ENCODE measurements around the gene DNAH12.
"Not testable (repeated sequence)": the region's sequence is repeated elsewhere in the genome, so short reads cannot be mapped to it uniquely, and the experiment has no call there.

Gene DNAH12

GRCh38 chr3:57446318-57446841 is 97.8 kb downstream of the DNAH12 start:
- WGBS, 2 donors (ENCODE audit: extremely low coverage in 2 of 2, insufficient read length in 2 of 2, insufficient replicate concordance in 1 of 2): no CpG with 5 or more reads among the region's 1 CpG
- DNase-seq (ENCODE audit: low spot score): no peak

GRCh38 chr3:57444469-57444868 is 99.7 kb downstream of the DNAH12 start:
- Histone ChIP-seq H2BK120ac (ENCODE audit: low read depth, low read length) (no peak overlapping the region), H3K14ac (ENCODE audit: low read length) (no peak overlapping the region), H3K27me3 (ENCODE audit: control insufficient read depth in 3 of 3, insufficient read depth in 3 of 3, low read depth in 1 of 3, low read length in 3 of 3) (no peaks in the 10 kb centered on the region), H3K79me1 (ENCODE audit: low read depth, low read length) (no peaks in the 10 kb centered on the region), H3K4me1 (ENCODE audit: control insufficient read depth in 2 of 2, insufficient read depth in 1 of 2, low read depth in 1 of 2, low read length in 2 of 2) (no peaks in the 10 kb centered on the region), H2BK5ac (ENCODE audit: low read length) (no peak overlapping the region), H3K9me3 (replicated peaks in 1 of 2; ENCODE audit: control insufficient read depth in 2 of 2, insufficient read depth in 1 of 2, low read depth in 1 of 2, low read length in 2 of 2) (no peaks in the 10 kb centered on the region), H2BK12ac (ENCODE audit: low read length) (no peak overlapping the region), H3K18ac (ENCODE audit: low read length) (no peak overlapping the region), H2AK5ac (ENCODE audit: low read depth, low read length) (no peak overlapping the region), H3K23ac (ENCODE audit: low read depth, low read length, poor library complexity) (no peak overlapping the region), H2AFZ (ENCODE audit: low read length) (no peak overlapping the region), H3K4ac (ENCODE audit: low read length) (no peak overlapping the region), H3K4me3 (ENCODE audit: low read length in 2 of 2) (no peak overlapping the region), H3K36me3 (replicated peaks in 1 of 2; ENCODE audit: control insufficient read depth in 2 of 2, insufficient read depth in 2 of 2, low read length in 2 of 2) (no peaks in the 10 kb centered on the region), H4K91ac (ENCODE audit: low read depth, low read length, poor library complexity) (no peak overlapping the region), H4K8ac (ENCODE audit: low read depth, low read length) (no peak overlapping the region), H3K9ac (ENCODE audit: low read depth, low read length, poor library complexity) (no peak overlapping the region), H3K27ac (replicated peaks; ENCODE audit: low read length) (no peak overlapping the region), H3K4me2 (ENCODE audit: insufficient read depth, low read length, poor library complexity, severe bottlenecking) (no peak overlapping the region), H2BK15ac (ENCODE audit: low read length) (no peak overlapping the region)
- DNase-seq (ENCODE audit: low spot score): no peak
- WGBS, 2 donors (ENCODE audit: extremely low coverage in 2 of 2, insufficient read length in 2 of 2, insufficient replicate concordance in 1 of 2): no CpG with 5 or more reads among the region's 5 CpGs

More at GRCh38 chr3:57446318-57446841, 97.8 kb downstream of the DNAH12 start:
- Histone ChIP-seq H3K36me3 (replicated peaks in 1 of 2; ENCODE audit: control insufficient read depth in 2 of 2, insufficient read depth in 2 of 2, low read length in 2 of 2) (no peaks in the 10 kb centered on the region), H3K4ac (ENCODE audit: low read length) (no peak overlapping the region), H3K4me3 (ENCODE audit: low read length in 2 of 2) (no peak overlapping the region), H3K79me1 (ENCODE audit: low read depth, low read length) (no peaks in the 10 kb centered on the region), H3K23ac (ENCODE audit: low read depth, low read length, poor library complexity) (no peak overlapping the region), H2AK5ac (ENCODE audit: low read depth, low read length) (no peak overlapping the region), H3K9ac (ENCODE audit: low read depth, low read length, poor library complexity) (no peak overlapping the region), H3K4me2 (ENCODE audit: insufficient read depth, low read length, poor library complexity, severe bottlenecking) (no peak overlapping the region), H4K91ac (ENCODE audit: low read depth, low read length, poor library complexity) (no peak overlapping the region), H2BK5ac (ENCODE audit: low read length) (no peak overlapping the region), H4K8ac (ENCODE audit: low read depth, low read length) (no peak overlapping the region), H3K9me3 (replicated peaks in 1 of 2; ENCODE audit: control insufficient read depth in 2 of 2, insufficient read depth in 1 of 2, low read depth in 1 of 2, low read length in 2 of 2) (no peaks in the 10 kb centered on the region), H2BK15ac (ENCODE audit: low read length) (no peak overlapping the region), H3K27ac (replicated peaks; ENCODE audit: low read length) (no peak overlapping the region), H3K18ac (ENCODE audit: low read length) (no peak overlapping the region), H3K14ac (ENCODE audit: low read length) (no peak overlapping the region), H3K4me1 (ENCODE audit: control insufficient read depth in 2 of 2, insufficient read depth in 1 of 2, low read depth in 1 of 2, low read length in 2 of 2) (peaks cover 0 to 4% of the 10 kb centered on the region in 2 donors), H2AFZ (ENCODE audit: low read length) (no peak overlapping the region), H3K27me3 (ENCODE audit: control insufficient read depth in 3 of 3, insufficient read depth in 3 of 3, low read depth in 1 of 3, low read length in 3 of 3) (no peaks in the 10 kb centered on the region), H2BK12ac (ENCODE audit: low read length) (no peak overlapping the region), H2BK120ac (ENCODE audit: low read depth, low read length) (no peak overlapping the region)

GRCh38 chr3:57440144-57440543 is 104.0 kb downstream of the DNAH12 start:
- H2BK15ac ChIP-seq (ENCODE audit: low read length); H2BK5ac ChIP-seq (ENCODE audit: low read length); H2BK120ac ChIP-seq (ENCODE audit: low read depth, low read length); H2AK5ac ChIP-seq (ENCODE audit: low read depth, low read length); H3K4me1 ChIP-seq (ENCODE audit: control insufficient read depth in 2 of 2, insufficient read depth in 1 of 2, low read depth in 1 of 2, low read length in 2 of 2); DNase-seq (ENCODE audit: low spot score); H3K27me3 ChIP-seq (ENCODE audit: control insufficient read depth in 3 of 3, insufficient read depth in 3 of 3, low read depth in 1 of 3, low read length in 3 of 3); H3K27ac ChIP-seq (replicated peaks; ENCODE audit: low read length); H3K9ac ChIP-seq (ENCODE audit: low read depth, low read length, poor library complexity); H4K8ac ChIP-seq (ENCODE audit: low read depth, low read length); H3K79me1 ChIP-seq (ENCODE audit: low read depth, low read length); H3K4me2 ChIP-seq (ENCODE audit: insufficient read depth, low read length, poor library complexity, severe bottlenecking); H3K23ac ChIP-seq (ENCODE audit: low read depth, low read length, poor library complexity); H2AFZ ChIP-seq (ENCODE audit: low read length); H3K18ac ChIP-seq (ENCODE audit: low read length); H3K4ac ChIP-seq (ENCODE audit: low read length); H3K4me3 ChIP-seq (ENCODE audit: low read length in 2 of 2); H3K14ac ChIP-seq (ENCODE audit: low read length); H2BK12ac ChIP-seq (ENCODE audit: low read length); H3K9me3 ChIP-seq (replicated peaks in 1 of 2; ENCODE audit: control insufficient read depth in 2 of 2, insufficient read depth in 1 of 2, low read depth in 1 of 2, low read length in 2 of 2); H3K36me3 ChIP-seq (replicated peaks in 1 of 2; ENCODE audit: control insufficient read depth in 2 of 2, insufficient read depth in 2 of 2, low read length in 2 of 2); H4K91ac ChIP-seq (ENCODE audit: low read depth, low read length, poor library complexity): not testable (repeated sequence)

DNA sequence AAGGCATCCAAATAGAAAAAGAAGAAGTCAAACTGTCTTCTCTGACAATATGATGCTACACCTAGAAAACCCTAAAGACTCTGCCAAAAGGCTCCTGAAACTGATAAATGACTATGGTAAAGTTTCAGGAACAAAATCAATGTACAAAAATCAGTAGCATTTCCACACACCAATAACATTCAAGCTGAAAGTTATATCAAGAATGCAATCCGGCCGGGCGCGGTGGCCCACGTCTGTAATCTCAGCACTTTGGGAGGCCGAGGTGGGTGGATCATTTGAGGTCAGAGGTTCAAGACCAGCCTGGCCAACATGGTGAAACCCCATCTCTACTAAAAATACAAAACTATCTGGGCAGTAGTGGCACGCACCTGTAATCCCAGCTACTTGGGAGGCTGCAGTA is 105.7 kb downstream of the DNAH12 start:
- H3K4me3 ChIP-seq (ENCODE audit: low read length in 2 of 2); H4K91ac ChIP-seq (ENCODE audit: low read depth, low read length, poor library complexity); H3K4me1 ChIP-seq (ENCODE audit: control insufficient read depth in 2 of 2, insufficient read depth in 1 of 2, low read depth in 1 of 2, low read length in 2 of 2); H2BK5ac ChIP-seq (ENCODE audit: low read length); H2BK120ac ChIP-seq (ENCODE audit: low read depth, low read length); H3K36me3 ChIP-seq (replicated peaks in 1 of 2; ENCODE audit: control insufficient read depth in 2 of 2, insufficient read depth in 2 of 2, low read length in 2 of 2); H2BK15ac ChIP-seq (ENCODE audit: low read length); H2AFZ ChIP-seq (ENCODE audit: low read length); DNase-seq (ENCODE audit: low spot score); H3K79me1 ChIP-seq (ENCODE audit: low read depth, low read length); H3K9me3 ChIP-seq (replicated peaks in 1 of 2; ENCODE audit: control insufficient read depth in 2 of 2, insufficient read depth in 1 of 2, low read depth in 1 of 2, low read length in 2 of 2); H2AK5ac ChIP-seq (ENCODE audit: low read depth, low read length); H2BK12ac ChIP-seq (ENCODE audit: low read length); H3K23ac ChIP-seq (ENCODE audit: low read depth, low read length, poor library complexity); H3K18ac ChIP-seq (ENCODE audit: low read length); H3K4ac ChIP-seq (ENCODE audit: low read length); H3K27ac ChIP-seq (replicated peaks; ENCODE audit: low read length); H3K14ac ChIP-seq (ENCODE audit: low read length); H3K9ac ChIP-seq (ENCODE audit: low read depth, low read length, poor library complexity); H3K4me2 ChIP-seq (ENCODE audit: insufficient read depth, low read length, poor library complexity, severe bottlenecking); H3K27me3 ChIP-seq (ENCODE audit: control insufficient read depth in 3 of 3, insufficient read depth in 3 of 3, low read depth in 1 of 3, low read length in 3 of 3); H4K8ac ChIP-seq (ENCODE audit: low read depth, low read length): not testable (repeated sequence)
- WGBS, 2 donors (ENCODE audit: extremely low coverage in 2 of 2, insufficient read length in 2 of 2, insufficient replicate concordance in 1 of 2): no CpG with 5 or more reads among the region's 7 CpGs

Data from neuronal stem cell (in vitro differentiated cells).